ENCODE measurements around the gene RPL4. TPM values are rescaled to one million over a fixed set of nuclear protein-coding genes. Genes with fewer than 3 reads are reported as not detected.

Gene RPL4
- total RNA-seq (2014; rRNA removed; shearing (Covaris generic)): 4,842 and 6,082 TPM in 2 replicates
- 2,989 and 3,203 TPM in 2 replicates for polyA plus RNA-seq (2016; fragmentation: Nextera tagmentation; extraction: Ambion mirVana)
- long read RNA-seq, transcript RPL4-201 (10 exons, 2,769 nt): major isoform, 3,913 of 4,245 reads
- long read RNA-seq, partial matches to known transcripts: 254 of 4,245 reads
- long read RNA-seq, other reads (novel, unspliced or antisense): 73 of 4,245 reads

GRCh38 chr15:66504563-66505429, at the start of gene RPL4, which contains the start of gene ZWILCH:
Gene RPL4, minus strand, starts transcription at chr15:66504855. Its CDS starts 65 bp downstream, at chr15:66504790.
Gene ZWILCH, plus strand, starts transcription at chr15:66505326. Its CDS starts 13 bp downstream, at chr15:66505339.
- peaks cover 59% of the 10 kb centered on the region for H3K36me3 Mint-ChIP-seq (ENCODE audit: low read depth)

More at GRCh38 chr15:66504563-66505429, at the start of gene RPL4, which contains the start of gene ZWILCH:
- TF ChIP-seq ZNF114 (CRISPR knock-in tag; IDR thresholded peaks at IDR 0.05): no peak
- TF ChIP-seq, protein P1, sequence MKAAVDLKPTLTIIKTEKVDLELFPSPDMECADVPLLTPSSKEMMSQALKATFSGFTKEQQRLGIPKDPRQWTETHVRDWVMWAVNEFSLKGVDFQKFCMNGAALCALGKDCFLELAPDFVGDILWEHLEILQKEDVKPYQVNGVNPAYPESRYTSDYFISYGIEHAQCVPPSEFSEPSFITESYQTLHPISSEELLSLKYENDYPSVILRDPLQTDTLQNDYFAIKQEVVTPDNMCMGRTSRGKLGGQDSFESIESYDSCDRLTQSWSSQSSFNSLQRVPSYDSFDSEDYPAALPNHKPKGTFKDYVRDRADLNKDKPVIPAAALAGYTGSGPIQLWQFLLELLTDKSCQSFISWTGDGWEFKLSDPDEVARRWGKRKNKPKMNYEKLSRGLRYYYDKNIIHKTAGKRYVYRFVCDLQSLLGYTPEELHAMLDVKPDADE (IDR thresholded peaks at IDR 0.05): peak; percentile 38
- TF ChIP-seq REST (IDR thresholded peaks at IDR 0.05; ENCODE audit: unreplicated experiment): peak; percentile 31
- TF ChIP-seq CREB1 (CRISPR knock-in tag; IDR thresholded peaks at IDR 0.05; ENCODE audit: low read depth): peak; percentile 49
- peak; percentile 89 for TF ChIP-seq POLR2AphosphoS5 (IDR thresholded peaks at IDR 0.05; ENCODE audit: low read depth)
- Histone ChIP-seq H3K79me2 (replicated peaks; ENCODE audit: insufficient read depth) (peaks cover 80% of the 10 kb centered on the region), H3F3A (replicated peaks; ENCODE audit: low read depth) (peaks cover 45% of the 10 kb centered on the region), H3K36me3 (ENCODE audit: insufficient read depth) (peaks cover 52% of the 10 kb centered on the region), H3K9me2 (ENCODE audit: insufficient read depth) (no peaks in the 10 kb centered on the region), H3K4me1 (ENCODE audit: insufficient read depth) (peaks cover 26% of the 10 kb centered on the region), H2AFZ (peak within 1 kb of the TSS; percentile 11; the same call in 1 of the 2 replicates), H3K27ac (ENCODE audit: low read depth) (peak within 1 kb of the TSS; percentile 81), H4K20me1 (replicated peaks; ENCODE audit: insufficient read depth) (peaks cover 23% of the 10 kb centered on the region), H3K27me3 (ENCODE audit: insufficient read depth) (no peaks in the 10 kb centered on the region), H3K4me2 (peak within 1 kb of the TSS; percentile 100), H3K4me3 (peak within 1 kb of the TSS; percentile 100)
- ATAC-seq (peak; percentile 89), DNase-seq (ENCODE audit: low spot score) (peak; percentile 85)
- H3K4me3 Mint-ChIP-seq: peak within 1 kb of the TSS; percentile 98
- H3K4me1 Mint-ChIP-seq: peaks cover 23% of the 10 kb centered on the region; the same call in 2 of the 3 replicates
- no peaks in the 10 kb centered on the region for H3K9me3 Mint-ChIP-seq
- H3K27me3 Mint-ChIP-seq (ENCODE audit: insufficient read depth, low read depth, poor library complexity): peaks cover 2% of the 10 kb centered on the region
- peak within 1 kb of the TSS; percentile 99 for H3K27ac Mint-ChIP-seq
